Measurements from ENCODE around the gene NEUROG1. TPM values are rescaled to one million over a fixed set of nuclear protein-coding genes. Genes with fewer than 3 reads are reported as not detected.

The NEUROG1 gene
- total and polyA plus RNA-seq, 2 experiments from 2014 or later, result 0.16 TPM; not detected in 1

GRCh38 chr5:135493406-135494180, 42.2 kb downstream of the NEUROG1 start (continued):
- TF ChIP-seq ZNF462 (CRISPR knock-in tag; IDR thresholded peaks at IDR 0.05) (no peak), EZH2phosphoT487 (IDR thresholded peaks at IDR 0.05; ENCODE audit: unreplicated experiment) (no peak), STAT1 (IDR thresholded peaks at IDR 0.05; ENCODE audit: unreplicated experiment) (no peak), CTCF (conservative IDR thresholded peaks at IDR 0.05; ENCODE audit: low read depth in 2 of 2) (no peak), ZNF331 (CRISPR knock-in tag; IDR thresholded peaks at IDR 0.05; ENCODE audit: low read depth) (no peak), CREB1 (CRISPR knock-in tag; IDR thresholded peaks at IDR 0.05; ENCODE audit: low read depth) (no peak)

GRCh38 chr5:135492319-135492626, 43.5 kb downstream of the NEUROG1 start:
- Mint-ChIP-seq H3K36me3 (ENCODE audit: low read depth) (no peaks in the 10 kb centered on the region), H3K27me3 (ENCODE audit: insufficient read depth, low read depth, poor library complexity) (peaks cover 92% of the 10 kb centered on the region), H3K27ac (no peak overlapping the region), H3K4me1 (peaks cover 35% of the 10 kb centered on the region), H3K4me3 (peak overlapping the region; percentile 55; the same call in 2 of the 3 replicates), H3K9me3 (0 out of 3 replicates have a peak, but pooled peaks cover 3% of the 10 kb centered on the region)
- H3F3A ChIP-seq (replicated peaks; ENCODE audit: low read depth), result peaks cover 13% of the 10 kb centered on the region; the same call in 1 of the 2 replicates
- H3K27ac ChIP-seq (ENCODE audit: low read depth), result no peak overlapping the region
- H3K36me3 ChIP-seq (ENCODE audit: insufficient read depth), result no peaks in the 10 kb centered on the region
- no peaks in the 10 kb centered on the region for H3K79me2 ChIP-seq (replicated peaks; ENCODE audit: insufficient read depth)
- DNase-seq (ENCODE audit: low spot score), result no peak
- no peak overlapping the region for H2AFZ ChIP-seq
- no peak for ATAC-seq
- peaks cover 4% of the 10 kb centered on the region; the same call in 1 of the 2 replicates for H3K9me2 ChIP-seq (ENCODE audit: insufficient read depth)
- peaks cover 20% of the 10 kb centered on the region for H4K20me1 ChIP-seq (replicated peaks; ENCODE audit: insufficient read depth)
- peak overlapping the region; percentile 57 for H3K4me3 ChIP-seq
- peaks cover 100% of the 10 kb centered on the region for H3K27me3 ChIP-seq (ENCODE audit: insufficient read depth)
- peak overlapping the region; percentile 85 for H3K4me2 ChIP-seq
- peaks cover 46% of the 10 kb centered on the region for H3K4me1 ChIP-seq (ENCODE audit: insufficient read depth)
- TF ChIP-seq CREB1 (CRISPR knock-in tag; IDR thresholded peaks at IDR 0.05; ENCODE audit: low read depth), result no peak
- TF ChIP-seq CTCF (conservative IDR thresholded peaks at IDR 0.05; ENCODE audit: low read depth in 2 of 2), result no peak
